ENCODE results near the gene CCDC85B. TPM values are rescaled to one million over a fixed set of nuclear protein-coding genes. Genes with fewer than 3 reads are reported as not detected.

The CCDC85B gene
- total RNA-seq, 1 experiment from 2014 or later = 85.4 TPM

GRCh38 chr11:65883058-65883761 lies 7.3 kb upstream of the CCDC85B start:
- no peak overlapping the region for H3K4me3 ChIP-seq (ENCODE audit: low read depth in 2 of 2, low read length in 2 of 2)
- H3K4me1 ChIP-seq (ENCODE audit: control insufficient read depth, insufficient read depth, low read length) = peaks cover 23% of the 10 kb centered on the region
- no peaks in the 10 kb centered on the region for H3K9me3 ChIP-seq (ENCODE audit: control insufficient read depth, insufficient read depth, low read depth, low read length)
- no peaks in the 10 kb centered on the region for H3K27me3 ChIP-seq (ENCODE audit: control insufficient read depth, insufficient read depth, low read length)
- in situ Hi-C loops (cut with HindIII; ENCODE audit: low pct_unique_long_range_greater_than_20kb, low sequenced_read_pairs) = no loop called here
- peaks cover 4% of the 10 kb centered on the region; the same call in 1 of the 2 replicates for H3K36me3 ChIP-seq (ENCODE audit: control insufficient read depth, insufficient read depth, low read length)
- TF ChIP-seq POLR2AphosphoS5 (IDR thresholded peaks at IDR 0.05; ENCODE audit: low read depth, low read length) = no peak
- no peak for TF ChIP-seq REST (IDR thresholded peaks at IDR 0.05; ENCODE audit: insufficient read depth in 1 of 2, low read depth in 2 of 2, low read length in 1 of 2)
- no peak for TF ChIP-seq SIN3A (IDR thresholded peaks at IDR 0.05; ENCODE audit: borderline replicate concordance, insufficient read depth, low read depth, low read length)
- no peak for TF ChIP-seq CTCF (IDR thresholded peaks at IDR 0.05)
- no peak for TF ChIP-seq TCF7L2 (IDR thresholded peaks at IDR 0.05; ENCODE audit: low read depth, low read length)
- H3K27ac ChIP-seq (ENCODE audit: low read length) = no peak overlapping the region
- ChIA-PET CTCF (interaction anchor here (1.9 to 2.1 kb wide), 2 partner anchors 13 to 139 kb away, joined by 5 read pairs; no protein-coding TSS in a partner anchor), POLR2A (no interaction called here)
- ATAC-seq = no peak
- DNase-seq (ENCODE audit: low read depth, low spot score) = no peak
- BruUV-seq (replicated peaks) = no TSS peak
- intact Hi-C loops (cut with micrococcal nuclease; ENCODE audit: unreplicated experiment) = no loop called here

GRCh38 chr11:65883786-65884715 lies 6.4 kb upstream of the CCDC85B start:
- in situ Hi-C loops (cut with HindIII; ENCODE audit: low pct_unique_long_range_greater_than_20kb, low sequenced_read_pairs) = no loop called here
- POLR2A ChIA-PET = interaction anchor here (0.5 to 1.1 kb wide), 3 partner anchors 9 to 79 kb away, joined by 3 to 9 read pairs (median 5); partner anchors contain the start of gene MUS81
- TF ChIP-seq CTCF (IDR thresholded peaks at IDR 0.05) (no peak), REST (IDR thresholded peaks at IDR 0.05; ENCODE audit: insufficient read depth in 1 of 2, low read depth in 2 of 2, low read length in 1 of 2) (no peak), POLR2AphosphoS5 (IDR thresholded peaks at IDR 0.05; ENCODE audit: low read depth, low read length) (no peak), TCF7L2 (IDR thresholded peaks at IDR 0.05; ENCODE audit: low read depth, low read length) (no peak), SIN3A (IDR thresholded peaks at IDR 0.05; ENCODE audit: borderline replicate concordance, insufficient read depth, low read depth, low read length) (no peak)
- Histone ChIP-seq H3K36me3 (ENCODE audit: control insufficient read depth, insufficient read depth, low read length) (peaks cover 4% of the 10 kb centered on the region; the same call in 1 of the 2 replicates), H3K27me3 (ENCODE audit: control insufficient read depth, insufficient read depth, low read length) (no peaks in the 10 kb centered on the region), H3K9me3 (ENCODE audit: control insufficient read depth, insufficient read depth, low read depth, low read length) (no peaks in the 10 kb centered on the region), H3K27ac (ENCODE audit: low read length) (no peak overlapping the region), H3K4me3 (ENCODE audit: low read depth in 2 of 2, low read length in 2 of 2) (no peak overlapping the region), H3K4me1 (ENCODE audit: control insufficient read depth, insufficient read depth, low read length) (peaks cover 27% of the 10 kb centered on the region)
- CTCF ChIA-PET = interaction anchor here (0.5 to 2.1 kb wide), 14 partner anchors 10 to 172 kb away, joined by 3 to 14 read pairs (median 5); partner anchors contain the start of genes KAT5 and MUS81
- no peak for ATAC-seq
- intact Hi-C loops (cut with micrococcal nuclease; ENCODE audit: unreplicated experiment) = no loop called here
- DNase-seq (ENCODE audit: low read depth, low spot score) = no peak
- BruUV-seq (replicated peaks) = no TSS peak

Measured in Panc1 (cell line).